Measurements from ENCODE around the gene NUDT21. TPM values are rescaled to one million over a fixed set of nuclear protein-coding genes. Genes with fewer than 3 reads are reported as not detected.
A peak's percentile ranks its signal among the peaks of the same experiment; 100 is the strongest.
"Not testable (repeated sequence)": the region's sequence is repeated elsewhere in the genome, so short reads cannot be mapped to it uniquely, and the experiment has no call there.

Gene NUDT21
- total RNA-seq (2014; rRNA removed; shearing (Covaris generic)): 57.0 and 76.8 TPM in 2 replicates
- 47.8 and 49.6 TPM in 2 replicates for polyA plus RNA-seq (2016; fragmentation: Nextera tagmentation; extraction: Ambion mirVana)

- in situ Hi-C loops (cut with MboI): no loop called here
- H3K36me3 ChIP-seq (ENCODE audit: low read depth): peaks cover 32% of the 10 kb centered on the region
- H3K4me2 ChIP-seq (ENCODE audit: unreplicated experiment): peak within 1 kb of the TSS; percentile 95
- WGBS, 2 experiments (ENCODE audit: low coverage in 1 of 2, low lambda C conversion rate in 2 of 2, missing lambda C conversion rate in 2 of 2): 0 to 1% methylated on average over 55 of the region's 56 CpGs
- H3K27me3 ChIP-seq (replicated peaks; ENCODE audit: insufficient read depth): no peaks in the 10 kb centered on the region
- peak; percentile 99 for DNase-seq
- H3K79me2 ChIP-seq (ENCODE audit: insufficient read depth): peaks cover 93% of the 10 kb centered on the region
- peaks cover 12% of the 10 kb centered on the region; the same call in 1 of the 2 replicates for H3F3A ChIP-seq (ENCODE audit: insufficient read depth)
- H3K9me3 ChIP-seq (ENCODE audit: low read depth): no peaks in the 10 kb centered on the region
- peaks cover 5% of the 10 kb centered on the region; the same call in 1 of the 2 replicates for H4K20me1 ChIP-seq (ENCODE audit: insufficient read depth)
- TF ChIP-seq EZH2 (IDR thresholded peaks at IDR 0.05; ENCODE audit: insufficient read depth, poor library complexity, severe bottlenecking): no peak
- TF ChIP-seq EZH2phosphoT487 (IDR thresholded peaks at IDR 0.05; ENCODE audit: insufficient read depth, low read depth): no peak
- no peaks in the 10 kb centered on the region for H3K9me2 ChIP-seq (ENCODE audit: insufficient read depth)
- H3K4me1 ChIP-seq (ENCODE audit: insufficient read depth): peaks cover 28% of the 10 kb centered on the region
- H3K27ac ChIP-seq: peak within 1 kb of the TSS; percentile 89
- H3K9ac ChIP-seq: peak within 1 kb of the TSS; percentile 92
- H2AFZ ChIP-seq: peak within 1 kb of the TSS; percentile 91
- H3K4me3 ChIP-seq: peak within 1 kb of the TSS; percentile 92
These were observed at the start of gene NUDT21, which contains the start of gene OGFOD1 for GRCh38 chr16:56450986-56451752. TSS of gene NUDT21 (minus strand) at chr16:56451332. CDS start at chr16:56451202, 130 bp downstream. TSS of gene OGFOD1 (plus strand) at chr16:56451554. CDS start at chr16:56451613, 59 bp downstream.

- Histone ChIP-seq H3F3A (ENCODE audit: insufficient read depth) (no peaks in the 10 kb centered on the region), H4K20me1 (ENCODE audit: insufficient read depth) (no peaks in the 10 kb centered on the region), H3K9ac (no peak overlapping the region), H3K4me3 (no peak overlapping the region), H3K9me3 (ENCODE audit: low read depth) (no peaks in the 10 kb centered on the region), H2AFZ (no peak overlapping the region), H3K79me2 (ENCODE audit: insufficient read depth) (no peaks in the 10 kb centered on the region), H3K36me3 (ENCODE audit: low read depth) (peaks cover 32% of the 10 kb centered on the region), H3K27ac (no peak overlapping the region), H3K27me3 (replicated peaks; ENCODE audit: insufficient read depth) (no peaks in the 10 kb centered on the region), H3K9me2 (ENCODE audit: insufficient read depth) (no peaks in the 10 kb centered on the region), H3K4me1 (ENCODE audit: insufficient read depth) (no peaks in the 10 kb centered on the region), H3K4me2 (ENCODE audit: unreplicated experiment) (no peak overlapping the region)
- DNase-seq: no peak
- TF ChIP-seq EZH2 (IDR thresholded peaks at IDR 0.05; ENCODE audit: insufficient read depth, poor library complexity, severe bottlenecking) (no peak), EZH2phosphoT487 (IDR thresholded peaks at IDR 0.05; ENCODE audit: insufficient read depth, low read depth) (no peak)
- in situ Hi-C loops (cut with MboI): no loop called here
- whole genome bisulfite sequencing, 2 experiments (ENCODE audit: low coverage in 1 of 2, low lambda C conversion rate in 2 of 2, missing lambda C conversion rate in 2 of 2): 91 to 96% methylated on average over 1 of the region's 1 CpG
These were observed 42.7 kb upstream of the NUDT21 start for GRCh38 chr16:56493815-56494214.

GRCh38 chr16:56493126-56493525, 42.0 kb upstream of the NUDT21 start:
- H3K36me3 ChIP-seq (ENCODE audit: low read depth): peaks cover 25% of the 10 kb centered on the region
- H3K4me1 ChIP-seq (ENCODE audit: insufficient read depth): no peaks in the 10 kb centered on the region
- H3K4me2 ChIP-seq (ENCODE audit: unreplicated experiment): no peak overlapping the region
- H3K27me3 ChIP-seq (replicated peaks; ENCODE audit: insufficient read depth): no peaks in the 10 kb centered on the region
- no peak overlapping the region for H3K9ac ChIP-seq
- H3F3A ChIP-seq (ENCODE audit: insufficient read depth): no peaks in the 10 kb centered on the region
- H2AFZ ChIP-seq: no peak overlapping the region
- no peak overlapping the region for H3K27ac ChIP-seq
- no peaks in the 10 kb centered on the region for H3K9me3 ChIP-seq (ENCODE audit: low read depth)
- no peaks in the 10 kb centered on the region for H3K9me2 ChIP-seq (ENCODE audit: insufficient read depth)
- H3K4me3 ChIP-seq: no peak overlapping the region
- DNase-seq: peak; percentile 16
- WGBS, 2 experiments (ENCODE audit: low coverage in 1 of 2, low lambda C conversion rate in 2 of 2, missing lambda C conversion rate in 2 of 2): 89 to 96% methylated on average over 2 of the region's 2 CpGs
- TF ChIP-seq EZH2phosphoT487 (IDR thresholded peaks at IDR 0.05; ENCODE audit: insufficient read depth, low read depth): no peak
- TF ChIP-seq EZH2 (IDR thresholded peaks at IDR 0.05; ENCODE audit: insufficient read depth, poor library complexity, severe bottlenecking): no peak
- no peaks in the 10 kb centered on the region for H4K20me1 ChIP-seq (ENCODE audit: insufficient read depth)
- no peaks in the 10 kb centered on the region for H3K79me2 ChIP-seq (ENCODE audit: insufficient read depth)
- in situ Hi-C loops (cut with MboI): no loop called here

- no peaks in the 10 kb centered on the region for H3F3A ChIP-seq (ENCODE audit: insufficient read depth)
- in situ Hi-C loops (cut with MboI): no loop called here
- no peaks in the 10 kb centered on the region for H3K27me3 ChIP-seq (replicated peaks; ENCODE audit: insufficient read depth)
- DNase-seq: no peak
- H3K9me2 ChIP-seq (ENCODE audit: insufficient read depth): no peaks in the 10 kb centered on the region
- WGBS, 2 experiments (ENCODE audit: low coverage in 1 of 2, low lambda C conversion rate in 2 of 2, missing lambda C conversion rate in 2 of 2): 96 to 98% methylated on average over 4 of the region's 4 CpGs
- H2AFZ ChIP-seq: no peak overlapping the region
- H3K4me2 ChIP-seq (ENCODE audit: unreplicated experiment): no peak overlapping the region
- TF ChIP-seq EZH2phosphoT487 (IDR thresholded peaks at IDR 0.05; ENCODE audit: insufficient read depth, low read depth) (no peak), EZH2 (IDR thresholded peaks at IDR 0.05; ENCODE audit: insufficient read depth, poor library complexity, severe bottlenecking) (no peak)
- peaks cover 12% of the 10 kb centered on the region; the same call in 1 of the 2 replicates for H3K36me3 ChIP-seq (ENCODE audit: low read depth)
- H3K79me2 ChIP-seq (ENCODE audit: insufficient read depth): no peaks in the 10 kb centered on the region
- H4K20me1 ChIP-seq (ENCODE audit: insufficient read depth): no peaks in the 10 kb centered on the region
- no peaks in the 10 kb centered on the region for H3K4me1 ChIP-seq (ENCODE audit: insufficient read depth)
- H3K9ac ChIP-seq: no peak overlapping the region
- H3K9me3 ChIP-seq (ENCODE audit: low read depth): no peaks in the 10 kb centered on the region
- H3K27ac ChIP-seq: no peak overlapping the region
- H3K4me3 ChIP-seq: no peak overlapping the region
These were observed 40.6 kb upstream of the NUDT21 start for GRCh38 chr16:56491657-56492261.

GRCh38 chr16:56488868-56489267, 37.7 kb upstream of the NUDT21 start:
- H4K20me1 ChIP-seq (ENCODE audit: insufficient read depth); H2AFZ ChIP-seq; H3K4me2 ChIP-seq (ENCODE audit: unreplicated experiment); H3F3A ChIP-seq (ENCODE audit: insufficient read depth); H3K27ac ChIP-seq; DNase-seq; H3K9me2 ChIP-seq (ENCODE audit: insufficient read depth); H3K9me3 ChIP-seq (ENCODE audit: low read depth); H3K27me3 ChIP-seq (replicated peaks; ENCODE audit: insufficient read depth); H3K9ac ChIP-seq; H3K79me2 ChIP-seq (ENCODE audit: insufficient read depth); in situ Hi-C loops (cut with MboI); H3K4me1 ChIP-seq (ENCODE audit: insufficient read depth); H3K4me3 ChIP-seq: not testable (repeated sequence)
- WGBS, 2 experiments (ENCODE audit: low coverage in 1 of 2, low lambda C conversion rate in 2 of 2, missing lambda C conversion rate in 2 of 2): 100% methylated on average over 1 of the region's 1 CpG
- H3K36me3 ChIP-seq (ENCODE audit: low read depth): peaks cover 25% of the 10 kb centered on the region

Data from GM23248 (cell line).